ENCODE results near the gene DMBT1.

Gene DMBT1

DNA sequence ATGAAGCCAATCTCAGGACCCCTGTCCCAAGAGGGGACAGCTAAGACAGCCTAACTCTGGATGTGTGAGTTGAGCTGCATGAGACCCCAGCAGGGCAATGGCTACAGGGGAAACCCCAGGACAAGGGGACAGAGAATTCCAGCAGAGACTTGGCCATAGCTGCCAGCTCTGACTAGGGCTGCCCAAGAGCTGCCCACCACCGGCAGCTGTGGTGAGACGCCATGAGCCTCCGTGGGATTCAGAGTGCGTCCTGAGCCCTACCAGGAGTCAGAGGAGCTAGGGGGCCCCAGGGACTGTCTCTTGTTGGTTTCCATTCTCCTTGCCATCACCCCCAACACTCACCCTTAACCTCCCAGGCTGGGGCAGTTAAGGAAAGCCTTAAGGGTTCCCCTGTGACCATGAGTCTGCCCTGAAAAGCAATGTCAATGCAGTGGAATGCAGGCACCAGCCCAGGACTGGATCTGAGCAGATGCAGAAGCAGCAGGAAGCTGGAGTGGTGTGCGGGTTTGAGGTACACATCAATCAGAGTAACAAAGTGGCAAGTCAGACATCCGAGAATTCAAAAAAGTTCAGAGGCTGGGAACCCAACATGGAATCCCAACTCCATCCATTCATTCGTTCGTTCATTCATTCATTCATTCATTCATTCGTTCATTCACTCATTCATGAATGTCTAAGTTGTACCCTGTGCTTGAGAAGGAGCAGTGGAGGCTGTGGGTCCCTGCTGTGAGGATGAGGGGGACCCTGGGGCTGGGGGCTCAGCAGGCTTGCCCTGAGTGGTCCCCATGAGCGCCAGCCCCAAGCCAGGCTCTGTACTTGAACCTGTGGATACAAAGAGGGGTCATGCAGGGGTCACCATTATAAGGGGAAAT lies 86.2 kb downstream of the DMBT1 start:
- no peak for DNase-seq (ENCODE audit: low read depth, low spot score)

DNA sequence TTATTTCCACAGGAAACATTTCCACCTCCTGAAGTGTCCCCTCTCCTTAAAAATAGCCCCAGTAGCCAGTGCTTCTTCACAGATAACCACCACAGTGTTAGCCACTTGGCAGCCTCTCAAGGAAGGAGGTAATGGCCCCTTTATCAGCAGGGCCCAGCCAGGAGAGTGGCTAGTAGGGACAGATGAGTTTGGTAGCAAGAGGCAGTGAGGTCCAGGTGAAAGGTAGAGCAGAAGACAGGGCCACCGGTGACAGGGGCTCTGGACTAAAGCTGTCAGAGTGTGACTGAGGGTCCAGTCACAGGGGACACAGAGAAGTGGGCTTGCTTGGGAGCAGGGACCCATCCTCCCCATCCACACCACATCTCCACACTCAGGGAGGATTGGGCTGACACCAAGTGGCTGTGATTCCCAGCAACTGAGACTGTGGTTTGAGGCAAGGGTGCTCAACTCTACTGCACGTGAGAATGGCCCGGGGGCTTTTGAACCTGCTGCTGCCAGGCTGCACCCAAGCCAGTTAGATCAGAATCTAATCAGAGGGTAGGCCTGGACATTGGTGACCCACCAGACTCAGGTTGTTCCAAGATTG lies 86.9 kb downstream of the DMBT1 start:
- DNase-seq (ENCODE audit: low read depth, low spot score) = no peak

DNA sequence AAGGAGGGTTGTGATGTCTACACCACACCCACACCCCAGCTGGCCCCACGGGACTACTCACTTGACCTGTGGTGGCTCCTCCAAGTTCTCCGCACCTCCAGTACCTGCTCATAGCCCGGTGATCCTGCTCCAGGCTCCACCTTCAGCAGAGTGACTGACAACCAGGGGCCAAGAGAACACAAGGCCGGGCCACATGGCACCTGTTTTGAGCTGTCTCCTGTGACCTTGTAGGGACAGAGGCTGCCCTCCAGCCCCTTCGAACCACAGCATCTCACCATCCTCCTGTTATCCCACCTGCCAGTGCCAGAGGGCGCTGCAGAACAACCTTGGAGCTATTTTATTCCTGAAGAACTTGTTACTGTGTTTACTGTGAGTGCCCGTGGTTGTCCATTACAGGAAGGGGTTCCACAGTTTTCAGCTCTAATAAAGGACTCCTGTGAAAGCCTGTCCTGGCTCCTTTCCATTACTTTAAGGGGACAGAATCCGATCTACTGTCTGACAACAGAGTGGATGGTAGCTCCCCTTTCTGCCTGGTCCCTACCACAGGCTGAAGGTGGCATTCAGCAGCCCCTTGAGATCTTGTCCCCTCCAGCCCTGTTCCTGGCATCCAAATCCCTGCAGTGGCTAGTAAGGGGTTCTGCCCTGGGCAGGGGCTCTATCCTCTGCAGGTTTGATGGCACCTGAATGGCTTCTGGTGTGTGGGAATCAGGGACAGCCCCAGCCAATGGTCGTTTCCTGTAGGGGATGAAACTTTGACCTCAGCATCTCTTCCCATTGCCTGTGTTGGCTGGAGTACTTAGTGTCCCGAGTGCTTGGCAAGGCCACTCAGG lies 88.3 kb downstream of the DMBT1 start:
- DNase-seq (ENCODE audit: low read depth, low spot score) = peak; percentile 45

DNA sequence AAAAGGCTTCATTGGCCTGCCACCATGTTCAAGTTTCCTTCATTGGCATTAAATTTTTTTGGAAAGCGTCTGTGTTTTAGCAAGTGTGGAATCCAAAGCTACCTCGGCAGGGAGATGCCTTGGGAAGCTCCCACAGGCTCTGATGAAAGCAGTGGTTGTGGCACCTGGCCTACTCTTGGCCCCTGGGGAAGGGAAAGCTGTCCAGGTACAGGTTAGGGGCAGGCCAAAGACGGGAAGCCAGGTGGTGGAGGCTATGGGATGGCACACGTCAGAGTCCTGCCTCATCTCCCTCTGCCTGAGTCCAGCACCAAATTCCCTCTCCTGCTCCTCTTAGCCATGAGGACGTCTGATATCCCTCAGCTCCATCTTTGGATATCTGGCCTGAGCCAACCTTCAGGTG lies 89.3 kb downstream of the DMBT1 start:
- DNase-seq (ENCODE audit: low read depth, low spot score) = no peak

DNA sequence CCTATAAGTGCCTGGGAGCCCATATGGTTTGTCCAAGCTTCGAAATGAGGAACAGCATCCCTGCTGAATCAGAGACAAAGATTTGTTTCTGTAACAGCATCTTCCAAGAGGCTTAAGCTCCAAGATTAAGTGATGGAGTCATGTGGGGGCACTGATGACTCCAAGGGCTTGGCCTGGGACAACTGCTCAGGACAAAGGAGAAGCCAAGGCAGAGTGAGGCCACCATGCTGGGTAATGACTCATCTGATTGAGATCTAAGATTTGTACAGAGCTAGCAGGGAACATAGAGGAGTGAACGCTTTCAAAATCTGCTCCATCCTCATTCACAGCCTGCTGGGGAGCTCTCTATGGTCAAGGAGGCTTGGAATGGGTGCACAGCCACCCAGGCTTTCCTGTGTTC lies 89.8 kb downstream of the DMBT1 start:
- no peak for DNase-seq (ENCODE audit: low read depth, low spot score)

DNA sequence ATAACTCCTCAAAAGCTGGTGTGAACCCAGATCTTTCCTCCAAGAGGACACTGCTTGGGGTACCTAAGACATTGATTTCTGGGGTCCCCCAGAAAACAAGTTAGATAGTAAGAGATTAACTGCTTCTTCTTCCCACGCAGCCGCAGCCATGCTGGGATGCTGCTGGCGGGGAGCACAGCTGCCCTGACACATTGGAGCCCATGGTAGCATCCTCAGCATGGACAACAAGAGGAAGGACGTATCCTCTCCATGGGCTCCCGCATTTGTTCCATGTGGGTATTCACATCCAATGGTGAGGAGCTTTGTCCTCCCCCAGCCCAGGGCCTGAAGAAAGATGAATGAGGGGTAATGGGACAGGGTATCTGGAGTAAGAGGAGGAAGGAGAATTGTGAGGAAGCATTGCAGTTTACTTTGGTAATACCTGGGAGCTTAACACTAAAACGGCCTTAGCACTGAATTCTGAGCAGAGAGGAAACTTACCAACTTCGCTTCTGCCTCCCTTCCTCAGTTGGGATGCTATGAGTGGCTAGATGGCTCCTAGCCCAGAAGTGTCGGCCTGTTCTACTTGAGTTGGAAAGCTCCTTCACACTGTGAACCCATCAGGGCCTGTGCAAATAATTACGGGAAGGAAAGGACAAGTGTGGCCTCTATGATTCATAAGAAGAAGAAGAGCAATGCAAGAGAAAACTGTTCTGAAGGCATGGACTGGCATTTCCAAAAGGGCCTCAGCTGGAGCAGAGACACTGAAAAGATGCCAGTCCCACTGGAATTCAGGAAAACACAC lies 95.2 kb downstream of the DMBT1 start:
- DNase-seq (ENCODE audit: low read depth, low spot score) = no peak

DNA sequence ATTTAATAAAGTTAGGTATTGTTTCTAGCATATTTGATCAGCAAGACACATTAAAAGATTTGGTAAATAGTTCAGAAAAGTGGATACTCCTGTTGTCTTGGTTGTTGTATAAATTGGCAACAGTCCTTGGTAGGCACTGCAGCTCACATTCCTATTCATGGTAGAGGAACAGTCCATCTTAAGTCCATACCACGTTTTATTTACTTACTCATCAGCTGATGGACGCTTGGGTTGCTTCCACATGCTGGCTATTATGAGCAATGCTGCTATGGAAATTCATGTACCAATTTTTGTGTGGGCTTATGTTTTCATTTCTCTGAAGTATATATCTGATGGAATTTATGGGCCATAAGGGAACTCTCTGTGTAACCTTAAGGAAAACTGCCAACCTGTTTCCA lies 95.8 kb downstream of the DMBT1 start:
- DNase-seq (ENCODE audit: low read depth, low spot score) = no peak

DNA sequence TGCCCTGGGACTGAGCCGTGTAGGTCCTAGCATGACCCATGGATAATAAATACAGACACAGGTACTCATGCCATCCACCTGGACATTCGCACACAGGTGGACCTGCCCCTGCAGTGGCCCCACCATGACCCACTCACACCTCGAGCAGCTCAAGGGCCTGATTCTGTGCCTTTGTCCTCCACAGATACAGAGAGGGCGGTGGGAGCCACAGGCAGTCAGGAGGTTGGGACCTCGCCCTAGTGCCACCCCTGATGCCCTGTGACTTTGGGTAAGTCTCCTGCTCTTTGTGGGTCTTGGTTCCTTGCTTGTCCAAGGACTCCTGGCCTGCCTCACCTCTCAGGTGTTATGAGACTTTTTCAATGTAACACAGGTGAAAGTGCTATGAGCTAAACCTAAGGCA lies 96.2 kb downstream of the DMBT1 start:
- DNase-seq (ENCODE audit: low read depth, low spot score) = no peak

DNA sequence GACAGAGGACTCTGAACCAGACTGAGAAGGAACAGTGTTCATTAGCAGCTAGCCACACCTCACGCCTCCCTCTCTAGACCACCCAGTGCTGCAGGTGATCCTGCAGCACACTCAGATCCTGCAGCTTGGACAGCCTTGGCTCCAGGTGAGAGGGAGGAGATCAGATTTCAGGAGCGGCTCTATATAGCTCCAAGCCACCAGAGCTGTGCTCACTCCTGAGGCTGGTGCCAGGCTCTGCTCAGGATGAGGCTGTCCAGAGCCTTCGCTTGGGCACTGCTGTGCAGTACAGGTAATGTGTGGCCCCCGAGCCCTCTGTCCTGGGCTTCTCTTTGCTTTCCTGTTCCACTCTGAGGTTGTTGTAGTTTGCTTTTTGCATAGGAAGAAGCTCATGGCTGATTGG lies 96.7 kb downstream of the DMBT1 start:
- no peak for DNase-seq (ENCODE audit: low read depth, low spot score)

DNA sequence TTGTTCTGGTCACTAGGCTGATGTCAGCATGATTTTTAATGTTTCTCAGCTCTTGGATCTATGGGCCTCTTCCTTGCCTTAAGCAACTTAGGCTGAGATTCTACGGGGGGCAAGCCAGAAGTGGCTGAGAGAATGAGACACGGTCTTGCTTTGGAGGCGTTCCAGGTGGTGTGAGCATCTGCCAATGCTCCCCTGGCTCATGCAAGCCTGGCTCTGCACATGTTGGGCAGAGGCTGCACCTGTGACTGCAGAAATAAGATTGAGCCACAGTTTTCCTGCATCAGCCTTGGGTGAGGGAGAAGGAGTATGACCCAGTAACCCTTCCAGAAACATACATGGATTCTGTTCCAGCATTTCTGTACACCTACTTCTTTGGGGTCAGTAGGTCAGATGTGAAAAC lies 97.2 kb downstream of the DMBT1 start:
- DNase-seq (ENCODE audit: low read depth, low spot score) = no peak

DNA sequence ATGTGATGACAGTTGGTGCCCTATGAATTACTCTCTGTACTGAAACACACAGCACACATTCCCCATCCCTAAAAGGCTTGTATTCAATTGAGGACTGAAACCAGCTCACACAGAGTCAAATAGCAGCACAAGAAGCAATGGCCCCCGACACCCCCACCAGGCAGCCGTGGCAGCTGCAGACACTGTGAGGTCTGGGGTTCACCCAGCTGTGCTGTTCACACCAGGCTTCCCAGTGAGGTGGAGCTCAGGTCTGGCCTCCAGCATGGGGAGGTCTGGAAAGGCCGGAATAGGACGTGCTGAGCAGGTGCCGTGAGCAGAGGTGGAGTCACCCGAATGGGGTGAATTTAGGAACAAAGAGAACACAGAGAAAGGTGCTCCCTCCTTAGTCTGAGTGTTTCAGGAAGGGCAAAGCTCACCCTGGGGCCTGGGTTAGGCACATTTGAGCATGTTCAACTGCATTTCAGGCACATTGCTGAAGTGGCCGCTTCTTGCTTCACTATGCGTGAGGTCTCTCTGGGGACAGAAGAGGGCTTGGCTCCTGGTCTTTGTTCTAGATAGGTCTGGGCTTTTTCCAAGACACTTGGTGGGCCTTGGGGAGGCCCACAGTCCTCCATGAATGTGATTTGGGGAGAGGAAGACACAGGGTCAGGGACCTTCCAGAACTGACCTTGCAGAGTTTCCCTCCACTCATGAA lies 97.9 kb downstream of the DMBT1 start:
- no peak for DNase-seq (ENCODE audit: low read depth, low spot score)

DNA sequence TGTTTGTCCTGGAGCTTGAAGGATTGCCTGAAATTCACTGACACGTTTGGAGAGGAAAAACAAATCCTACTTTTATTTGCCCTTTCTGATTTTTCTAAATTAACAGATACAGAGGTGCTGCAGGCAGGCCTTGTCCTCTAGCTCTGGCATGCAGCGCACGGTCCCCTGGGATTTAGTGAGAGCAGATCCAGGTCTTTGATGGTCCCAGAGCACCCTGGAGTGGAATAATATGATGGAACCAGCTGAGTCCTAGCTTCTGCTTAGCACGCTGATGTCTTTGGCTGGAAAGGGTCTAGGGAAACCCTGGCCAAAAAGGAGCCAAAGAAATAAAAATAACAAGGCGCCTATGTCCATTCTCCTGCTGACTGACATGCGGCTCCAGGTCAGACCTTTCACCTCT lies 98.6 kb downstream of the DMBT1 start:
- no peak for DNase-seq (ENCODE audit: low read depth, low spot score)

DNA sequence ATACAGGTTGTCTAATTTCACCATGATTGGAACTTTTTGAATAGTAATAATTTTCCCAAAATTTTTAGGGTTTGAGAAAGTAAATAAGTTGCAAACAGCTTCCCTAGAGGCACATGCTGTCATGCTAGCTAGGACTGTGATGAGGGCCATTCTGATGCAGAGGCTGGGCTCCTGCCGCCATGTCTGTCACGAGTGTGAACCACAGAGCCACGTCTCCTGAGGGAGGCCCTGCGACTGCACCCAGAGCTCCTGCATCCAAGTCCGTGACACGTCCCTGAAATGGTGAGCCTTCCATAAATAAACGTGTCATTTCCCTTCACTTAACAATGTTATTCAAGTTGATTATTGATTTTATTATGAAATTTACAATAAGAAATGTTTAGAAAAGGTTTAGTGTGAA lies 99.1 kb downstream of the DMBT1 start:
- no peak for DNase-seq (ENCODE audit: low read depth, low spot score)

DNA sequence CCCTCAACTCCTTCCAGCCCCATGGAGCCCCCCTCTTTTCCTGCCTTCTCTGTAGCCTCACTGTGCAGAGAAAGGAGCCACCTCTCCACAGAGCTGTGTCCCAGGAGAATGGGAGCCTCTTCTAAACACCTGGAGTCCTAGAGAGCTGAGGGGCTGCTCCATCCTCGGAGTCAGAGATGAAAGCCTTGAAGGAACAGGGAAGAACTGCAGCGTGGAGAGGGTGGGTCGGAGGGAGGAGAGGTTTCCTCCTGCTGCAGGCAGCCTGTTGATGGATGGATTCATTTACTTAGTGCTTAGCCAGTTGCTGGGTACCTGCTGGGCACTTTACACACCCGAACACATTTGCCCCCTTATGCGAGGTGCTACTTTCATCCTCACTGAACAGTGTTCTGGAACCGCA lies 100.1 kb downstream of the DMBT1 start:
- DNase-seq (ENCODE audit: low read depth, low spot score) = no peak

DNA sequence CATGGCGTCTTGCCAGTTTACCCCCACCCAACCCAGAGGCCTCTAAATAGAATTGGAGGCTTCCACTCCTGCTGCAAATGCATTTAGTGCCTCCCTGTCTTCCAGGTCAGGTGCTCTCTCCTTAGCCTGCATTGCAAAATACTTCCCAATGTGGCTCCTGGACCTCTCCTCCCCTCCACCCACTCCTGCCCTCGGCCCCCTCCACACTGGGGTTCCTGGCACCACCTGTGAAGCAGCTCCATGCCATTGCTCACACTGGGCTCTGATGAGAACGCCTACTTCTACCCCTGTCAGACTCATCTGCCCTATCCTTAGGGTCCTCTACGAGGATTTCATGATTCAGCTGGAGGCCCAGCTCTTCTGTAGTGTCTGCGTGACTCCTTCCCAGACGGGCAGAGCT lies 101.7 kb downstream of the DMBT1 start:
- DNase-seq (ENCODE audit: low read depth, low spot score) = no peak

DNA sequence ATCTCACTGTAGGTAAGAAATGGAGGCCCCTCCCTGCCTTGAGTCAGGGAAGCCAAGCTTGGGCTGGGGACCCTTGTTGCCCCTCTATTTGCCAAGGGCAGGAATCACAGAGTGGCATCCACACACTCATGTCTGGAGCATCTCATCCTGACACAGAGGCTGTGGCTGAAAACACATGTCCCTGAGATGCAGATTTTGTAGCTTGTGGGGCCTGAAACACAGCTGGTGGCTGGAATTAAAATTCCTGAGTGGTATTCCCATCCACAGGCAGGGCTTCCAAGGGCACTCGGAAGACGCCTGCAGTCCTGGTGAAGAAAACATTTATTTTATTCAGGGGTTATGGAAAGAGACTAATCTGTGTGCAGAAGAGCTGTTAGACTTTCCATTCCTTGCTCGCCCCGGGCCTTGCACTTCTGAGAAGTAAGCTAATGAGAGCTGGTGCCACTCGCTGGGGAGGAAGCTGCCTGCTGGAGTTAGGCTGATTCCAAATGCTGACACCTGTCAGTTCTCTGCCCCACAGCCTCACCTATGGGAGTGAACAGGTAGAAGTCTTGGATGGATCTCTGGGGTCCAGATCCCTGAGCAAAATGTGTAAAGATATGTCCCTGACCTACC lies 103.1 kb downstream of the DMBT1 start:
- DNase-seq (ENCODE audit: low read depth, low spot score) = no peak

DNA sequence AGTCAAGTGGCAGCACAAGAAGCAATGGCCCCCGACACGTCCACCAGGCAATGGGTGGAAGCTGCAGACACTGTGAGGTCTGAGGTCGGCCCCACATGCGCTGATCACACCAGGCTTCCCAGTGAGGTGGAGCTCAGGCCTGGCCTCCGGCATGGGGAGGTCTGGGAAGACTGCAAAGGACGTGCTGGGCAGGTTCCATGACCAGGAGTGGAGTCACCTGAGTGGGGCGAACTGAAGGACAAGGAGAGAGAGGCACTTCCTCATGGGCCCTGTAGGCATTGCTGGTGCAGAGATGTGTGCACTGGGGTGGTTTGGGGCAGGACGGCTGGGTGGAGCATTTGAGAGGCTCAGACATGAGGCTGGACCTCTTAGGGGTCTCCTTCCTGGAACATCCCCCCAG lies 103.9 kb downstream of the DMBT1 start:
- no peak for DNase-seq (ENCODE audit: low read depth, low spot score)

DNA sequence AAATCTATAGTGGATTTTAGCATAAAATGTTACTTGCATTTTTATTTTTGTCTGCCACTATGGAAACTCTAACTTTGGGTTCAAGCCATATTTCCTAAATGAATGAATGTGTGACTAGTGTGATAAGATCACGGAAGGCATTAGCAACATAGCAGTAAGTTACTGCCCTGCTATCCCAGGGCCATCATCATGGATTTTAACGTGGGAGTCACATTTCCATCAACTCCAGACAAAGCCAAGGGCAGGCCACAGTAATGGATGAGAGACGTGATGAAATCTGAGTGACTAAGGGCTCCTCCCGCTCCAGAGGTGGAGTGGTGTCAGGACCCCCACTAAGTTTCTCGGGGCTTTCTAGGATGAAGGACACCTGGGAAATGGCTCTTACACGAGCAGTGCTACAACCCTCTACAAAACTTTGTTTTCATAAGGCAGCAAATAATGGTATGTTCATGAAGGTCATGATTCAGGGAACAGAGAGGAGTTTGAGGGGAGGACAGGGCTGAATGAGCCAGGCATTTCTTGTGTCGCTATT lies 104.8 kb downstream of the DMBT1 start:
- DNase-seq (ENCODE audit: low read depth, low spot score) = no peak

DNA sequence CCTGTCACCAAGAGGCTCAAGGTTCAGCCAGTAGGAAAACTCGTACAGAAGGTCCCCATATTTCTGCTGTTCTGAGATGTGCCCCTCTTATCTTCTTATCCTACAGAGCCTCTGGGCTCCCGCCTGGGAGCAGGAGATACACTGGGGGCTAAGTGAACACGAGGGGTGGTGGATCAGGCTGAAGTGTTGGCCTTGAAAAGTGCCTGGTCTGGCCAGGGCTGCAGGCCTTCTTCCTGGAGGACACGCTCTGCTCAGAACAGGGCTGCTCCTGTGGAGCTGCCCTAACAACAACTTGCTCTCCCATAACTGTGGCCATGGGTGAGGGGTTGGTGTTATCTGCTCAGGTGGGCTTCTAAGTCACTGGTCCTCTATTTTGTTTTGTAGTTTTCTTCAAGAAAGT lies 105.4 kb downstream of the DMBT1 start:
- no peak for DNase-seq (ENCODE audit: low read depth, low spot score)

DNA sequence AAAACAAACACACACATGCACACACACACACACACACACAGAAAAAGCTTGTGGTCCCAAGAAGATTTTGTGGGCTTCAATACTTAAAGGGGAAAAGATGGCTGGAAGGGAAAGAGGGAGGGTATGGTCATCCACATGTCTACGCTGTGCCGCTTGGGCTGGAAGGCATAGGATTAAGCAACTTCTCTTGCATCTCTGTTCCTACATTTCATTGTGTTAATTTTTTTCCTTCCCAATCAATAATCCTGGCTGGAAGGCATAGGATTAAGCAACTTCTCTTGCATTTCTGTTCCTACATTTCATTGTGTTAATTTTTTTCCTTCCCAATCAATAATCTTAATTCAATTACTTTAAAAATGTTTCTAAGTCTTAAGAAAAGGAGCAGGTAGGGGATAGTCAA lies 108.5 kb downstream of the DMBT1 start:
- no peak for DNase-seq (ENCODE audit: low read depth, low spot score)

DNA sequence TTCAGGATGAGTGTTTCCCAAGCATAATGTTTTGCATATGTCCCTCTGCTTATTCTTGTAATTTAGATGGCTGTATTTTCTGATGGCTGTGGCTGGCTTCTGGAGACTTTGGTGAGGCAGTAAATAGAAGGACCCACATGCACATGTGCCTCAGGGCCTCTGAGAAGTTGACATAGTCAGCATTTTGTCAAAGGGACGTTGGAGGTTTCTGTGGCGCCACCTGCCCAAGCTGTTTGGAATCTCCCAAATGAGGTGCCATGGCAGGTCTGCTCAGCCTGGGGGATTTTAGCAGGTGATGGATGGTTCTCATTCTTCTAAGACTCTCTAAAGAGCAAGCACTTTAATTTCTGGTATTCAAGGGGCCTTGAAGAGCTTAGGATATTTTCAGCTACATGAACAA lies 109.3 kb downstream of the DMBT1 start:
- no peak for DNase-seq (ENCODE audit: low read depth, low spot score)
